HEK293T (cell line): ENCODE data around the gene HSP90AB1.

ENCODE experiments used
- CTCF ChIA-PET: fragments of 350-600 bp; formaldehyde crosslinking; extraction: SDS; loops from one replicate; lab custom pipeline; 2021; ENCODE audit warnings: antibody characterized with exemption, inconsistent platforms; lab: Yijun Ruan, JAX
- POLR2A ChIA-PET: fragments of 350-600 bp; formaldehyde crosslinking; extraction: SDS; loops from one replicate; lab custom pipeline; 2020; ENCODE audit warnings: antibody characterized with exemption, inconsistent platforms; lab: Yijun Ruan, JAX
- DNase-seq: peaks from one replicate; pipeline ENCODE4 v3.0.0; 2012; ENCODE audit warnings: mixed read lengths; ENCODE audit errors: extremely low spot score
- ARNT ChIP-seq: fragments of 450-650 bp; IDR thresholded peaks from 2 replicates; pipeline ENCODE4 v1.6.1; 2017; ENCODE audit warnings: mild to moderate bottlenecking
- BHLHE40 ChIP-seq: fragments of 450-650 bp; IDR thresholded peaks from 2 replicates; pipeline ENCODE4 v1.6.1; 2016; ENCODE audit warnings: mild to moderate bottlenecking, moderate library complexity, borderline replicate concordance
- CTBP1 ChIP-seq: fragments of 450-650 bp; IDR thresholded peaks from 2 replicates; pipeline ENCODE4 v1.6.1; 2016; ENCODE audit warnings: borderline replicate concordance
- ELF4 ChIP-seq: fragments of 450-650 bp; IDR thresholded peaks from 2 replicates; pipeline ENCODE4 v1.6.1; 2017; ENCODE audit warnings: antibody characterized with exemption
- FOXA1 ChIP-seq: fragments of 450-650 bp; IDR thresholded peaks from 2 replicates; pipeline ENCODE4 v1.6.1; 2016; ENCODE audit warnings: mild to moderate bottlenecking
- FOXK2 ChIP-seq: fragments of 450-650 bp; IDR thresholded peaks from 2 replicates; pipeline ENCODE4 v1.6.1; 2016; ENCODE audit warnings: mild to moderate bottlenecking
- FOXM1 ChIP-seq: fragments of 450-650 bp; IDR thresholded peaks from 2 replicates; pipeline ENCODE4 v1.6.1; 2017; ENCODE audit warnings: mild to moderate bottlenecking, borderline replicate concordance
- HDGF ChIP-seq: fragments of 450-650 bp; IDR thresholded peaks from 2 replicates; pipeline ENCODE4 v1.6.1; 2017; ENCODE audit warnings: antibody characterized with exemption, borderline replicate concordance
- L3MBTL2 ChIP-seq: fragments of 450-650 bp; conservative IDR thresholded peaks from 2 replicates; pipeline ENCODE4 v1.6.1; 2016; ENCODE audit warnings: mild to moderate bottlenecking
- LEF1 ChIP-seq: fragments of 450-650 bp; IDR thresholded peaks from 2 replicates; pipeline ENCODE4 v1.6.1; 2017; ENCODE audit warnings: mild to moderate bottlenecking, borderline replicate concordance
- NFRKB ChIP-seq: fragments of 450-650 bp; IDR thresholded peaks from 2 replicates; pipeline ENCODE4 v1.6.1; 2016; ENCODE audit warnings: mild to moderate bottlenecking, moderate library complexity
- PKNOX1 ChIP-seq: fragments of 450-650 bp; IDR thresholded peaks from 2 replicates; pipeline ENCODE4 v1.6.1; 2016
- SP1 ChIP-seq: fragments of 450-650 bp; IDR thresholded peaks from 2 replicates; pipeline ENCODE4 v1.6.1; 2017
- SUZ12 ChIP-seq: fragments of 450-650 bp; IDR thresholded peaks from 2 replicates; pipeline ENCODE4 v1.6.1; 2016; ENCODE audit warnings: mild to moderate bottlenecking
- TARDBP ChIP-seq: fragments of 450-650 bp; IDR thresholded peaks from 2 replicates; pipeline ENCODE4 v1.6.1; 2016
- ZNF384 ChIP-seq: fragments of 450-650 bp; IDR thresholded peaks from 2 replicates; pipeline ENCODE4 v1.6.1; 2016

HSP90AB1 gene

GRCh38 chr6:44202332-44202971 lies 44.4 kb upstream of the HSP90AB1 start:
- no peak for TF ChIP-seq ELF4
- TF ChIP-seq ZNF384, result no peak
- no peak for TF ChIP-seq FOXK2
- no peak for TF ChIP-seq SUZ12
- TF ChIP-seq SP1, result no peak
- no peak for TF ChIP-seq FOXA1
- TF ChIP-seq NFRKB, result no peak
- no peak for TF ChIP-seq BHLHE40
- TF ChIP-seq PKNOX1, result no peak
- no peak for TF ChIP-seq LEF1
- TF ChIP-seq HDGF, result no peak
- no peak for TF ChIP-seq L3MBTL2
- no peak for TF ChIP-seq TARDBP
- TF ChIP-seq FOXM1, result no peak
- no peak for TF ChIP-seq CTBP1
- TF ChIP-seq ARNT, result no peak
- CTCF ChIA-PET, result no interaction called here
- POLR2A ChIA-PET, result interaction anchor here (0.9 kb wide), 1 partner anchor 44 kb away, joined by 3 read pairs; the partner anchor contains the start of gene HSP90AB1
- DNase-seq, result no peak

GRCh38 chr6:44202972-44203750 lies 43.7 kb upstream of the HSP90AB1 start:
- no peak for DNase-seq
- POLR2A ChIA-PET, result interaction anchor here (0.9 kb wide), 1 partner anchor 44 kb away, joined by 3 read pairs; the partner anchor contains the start of gene HSP90AB1
- TF ChIP-seq BHLHE40, result no peak
- TF ChIP-seq HDGF, result no peak
- no peak for TF ChIP-seq NFRKB
- TF ChIP-seq TARDBP, result no peak
- no peak for TF ChIP-seq FOXA1
- TF ChIP-seq FOXM1, result no peak
- no peak for TF ChIP-seq FOXK2
- no peak for TF ChIP-seq CTBP1
- TF ChIP-seq ZNF384, result no peak
- TF ChIP-seq PKNOX1, result no peak
- TF ChIP-seq L3MBTL2, result no peak
- no peak for TF ChIP-seq SP1
- TF ChIP-seq SUZ12, result no peak
- TF ChIP-seq LEF1, result no peak
- TF ChIP-seq ARNT, result no peak
- no peak for TF ChIP-seq ELF4
- CTCF ChIA-PET, result no interaction called here

GRCh38 chr6:44203955-44204354 lies 42.9 kb upstream of the HSP90AB1 start:
- ChIA-PET POLR2A (no interaction called here), CTCF (no interaction called here)
- TF ChIP-seq LEF1 (no peak), ZNF384 (no peak), ELF4 (no peak)
- DNase-seq, result no peak

GRCh38 chr6:44207966-44208365 lies 38.9 kb upstream of the HSP90AB1 start:
- POLR2A ChIA-PET, result no interaction called here
- TF ChIP-seq HDGF (no peak), LEF1 (no peak), L3MBTL2 (no peak), TARDBP (no peak), FOXM1 (no peak), FOXA1 (no peak), CTBP1 (no peak), SP1 (no peak)
- CTCF ChIA-PET, result interaction anchor here (0.7 to 0.8 kb wide), 2 partner anchors 45 to 56 kb away, joined by 3 read pairs; no protein-coding TSS in a partner anchor
- no peak for DNase-seq

GRCh38 chr6:44211284-44211683 lies 35.6 kb upstream of the HSP90AB1 start:
- TF ChIP-seq TARDBP, result no peak
- no peak for TF ChIP-seq BHLHE40
- TF ChIP-seq PKNOX1, result no peak
- TF ChIP-seq ELF4, result no peak
- TF ChIP-seq FOXK2, result no peak
- no peak for TF ChIP-seq LEF1
- TF ChIP-seq SUZ12, result no peak
- TF ChIP-seq HDGF, result no peak
- TF ChIP-seq FOXA1, result no peak
- TF ChIP-seq CTBP1, result no peak
- no peak for TF ChIP-seq ZNF384
- TF ChIP-seq L3MBTL2, result no peak
- TF ChIP-seq SP1, result no peak
- TF ChIP-seq NFRKB, result no peak
- no peak for TF ChIP-seq FOXM1
- TF ChIP-seq ARNT, result no peak
- POLR2A ChIA-PET, result no interaction called here
- no peak for DNase-seq
- CTCF ChIA-PET, result interaction anchor here (1.1 kb wide), 1 partner anchor 23 kb away, joined by 3 read pairs; no protein-coding TSS in a partner anchor

- CTCF ChIA-PET, result interaction anchor here (0.7 to 1.3 kb wide), 4 partner anchors 9 to 152 kb away, joined by 3 to 4 read pairs (median 4); no protein-coding TSS in a partner anchor
- no peak for DNase-seq
- POLR2A ChIA-PET, result interaction anchor here (0.9 to 2.1 kb wide), 2 partner anchors 10 to 33 kb away, joined by 5 to 8 read pairs; partner anchors contain the start of gene HSP90AB1
- TF ChIP-seq BHLHE40 (no peak), ARNT (no peak), LEF1 (no peak), ZNF384 (no peak)
Observed at GRCh38 chr6:44214307-44214706, 32.6 kb upstream of the HSP90AB1 start.
